Measurements from ENCODE around the gene IQSEC1.

IQSEC1 gene

GRCh38 chr3:12890610-12891390 is 182.4 kb downstream of the IQSEC1 start:
- TF ChIP-seq CTCF (IDR thresholded peaks at IDR 0.05; ENCODE audit: extremely low read depth, missing control alignments) = no peak
- no peak for DNase-seq (ENCODE audit: low spot score)

GRCh38 chr3:12886736-12887135 is 186.5 kb downstream of the IQSEC1 start:
- no peak for DNase-seq (ENCODE audit: low spot score)
- no peak for TF ChIP-seq CTCF (IDR thresholded peaks at IDR 0.05; ENCODE audit: extremely low read depth, missing control alignments)

GRCh38 chr3:12886106-12886679 is 187.0 kb downstream of the IQSEC1 start:
- TF ChIP-seq CTCF (IDR thresholded peaks at IDR 0.05; ENCODE audit: extremely low read depth, missing control alignments) = no peak
- no peak for DNase-seq (ENCODE audit: low spot score)

GRCh38 chr3:12885583-12885930 is 187.7 kb downstream of the IQSEC1 start:
- DNase-seq (ENCODE audit: low spot score) = no peak

DNA sequence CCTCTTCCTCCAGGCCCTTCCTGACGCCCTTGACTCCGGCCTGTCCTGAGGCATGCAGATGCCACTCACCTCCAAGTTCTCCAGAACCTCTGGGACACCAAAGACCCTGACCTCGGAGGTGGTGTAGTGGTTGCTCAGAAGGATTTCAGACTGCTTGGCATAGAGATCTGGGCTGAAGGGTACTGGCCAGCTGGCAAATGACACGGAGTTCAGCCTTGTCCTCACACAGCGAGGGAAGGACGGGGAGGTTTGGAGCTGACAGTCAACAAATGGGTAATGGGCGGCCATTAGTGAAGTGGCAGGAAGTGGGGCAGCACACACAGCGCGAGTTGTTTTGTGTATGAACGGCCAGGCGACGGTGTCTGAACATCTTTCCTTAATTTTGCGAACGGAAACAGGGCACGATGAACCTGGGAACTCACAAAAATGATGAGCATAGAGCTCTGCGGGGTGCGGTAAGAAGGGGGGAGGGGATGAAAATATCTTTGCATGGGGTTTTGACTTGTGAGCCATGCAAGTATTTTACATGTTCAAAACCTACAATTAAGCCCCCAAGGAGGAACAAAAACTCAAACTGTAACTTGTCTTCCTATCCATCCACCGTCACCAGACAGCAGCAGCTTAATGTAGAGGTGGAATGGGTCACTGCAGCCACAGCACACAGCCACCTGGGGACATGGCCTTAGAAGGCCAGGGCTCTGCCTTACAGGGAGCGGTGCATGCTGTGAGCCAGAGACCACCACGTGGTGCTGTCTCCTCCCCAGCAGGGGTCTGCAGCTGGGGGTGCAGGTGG is 188.2 kb downstream of the IQSEC1 start:
- DNase-seq (ENCODE audit: low spot score) = peak; percentile 73
- TF ChIP-seq CTCF (IDR thresholded peaks at IDR 0.05; ENCODE audit: extremely low read depth, missing control alignments) = no peak

More at GRCh38 chr3:12885583-12885930, 187.7 kb downstream of the IQSEC1 start:
- TF ChIP-seq CTCF (IDR thresholded peaks at IDR 0.05; ENCODE audit: extremely low read depth, missing control alignments) = no peak

DNA sequence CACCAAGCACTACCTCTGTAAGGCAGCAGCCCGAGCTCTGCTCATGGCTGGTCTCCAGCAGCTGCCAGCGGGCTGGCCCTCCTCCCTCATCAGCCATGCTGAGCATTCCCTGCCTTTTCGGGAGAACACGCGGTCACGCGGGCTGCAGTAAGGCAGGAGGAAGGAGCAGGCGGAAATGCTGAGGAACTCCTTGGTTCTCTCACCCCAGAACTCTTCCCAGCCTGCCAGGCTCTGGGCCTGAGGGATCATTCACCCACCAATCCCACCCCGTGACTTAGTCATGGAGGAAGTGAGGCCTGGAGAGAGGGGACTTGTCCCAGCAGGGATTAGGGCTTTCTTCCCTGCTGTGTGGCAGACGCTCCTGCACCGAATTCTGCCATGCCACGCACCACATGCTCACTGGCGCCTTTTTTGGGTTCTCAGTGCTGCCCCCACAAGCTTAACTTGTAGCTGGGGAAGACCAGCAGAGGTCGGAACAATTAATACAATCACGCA is 189.0 kb downstream of the IQSEC1 start:
- DNase-seq (ENCODE audit: low spot score) = no peak
- no peak for TF ChIP-seq CTCF (IDR thresholded peaks at IDR 0.05; ENCODE audit: extremely low read depth, missing control alignments)

Data from GM20000 (cell line).